Activated CD8-positive, alpha-beta memory T cell treated with anti-CD3 and anti-CD28 coated beads, Interleukin-2, amount 10 ng/mL, durations not matched to agents 7 days and 5 days (primary cell): Measurements from ENCODE around the gene FMNL1. TPM values are rescaled to one million over a fixed set of nuclear protein-coding genes. Genes with fewer than 3 reads are reported as not detected.

Experiments used
- ATAC-seq: fragments of 150-1000 bp; cut with Tn5 transposase; one replicate; pipeline ENCODE4 v1.10.0; 2021; ENCODE audit warnings: moderate library complexity
- CTCF ChIA-PET: fragments of 350-600 bp; sonication (Branson Sonifier 250); formaldehyde crosslinking; loops from one replicate; lab custom pipeline; 2021; ENCODE audit warnings: antibody characterized with exemption; lab: Charles Lee
- DNase-seq: peaks from one replicate; pipeline ENCODE4 v3.0.0-alpha.2; 2020
- H3K27ac Mint-ChIP-seq: one replicate; pipeline ENCODE4 v1.8.0; 2021; ENCODE audit warnings: mild to moderate bottlenecking, mixed read lengths
- H3K27me3 Mint-ChIP-seq: one replicate; pipeline ENCODE4 v1.8.0; 2021; ENCODE audit warnings: mixed read lengths
- H3K36me3 Mint-ChIP-seq: one replicate; pipeline ENCODE4 v1.8.0; 2021; ENCODE audit warnings: mild to moderate bottlenecking, mixed read lengths
- H3K4me1 Mint-ChIP-seq: one replicate; pipeline ENCODE4 v1.8.0; 2021; ENCODE audit warnings: mixed read lengths
- H3K4me3 Mint-ChIP-seq: one replicate; pipeline ENCODE4 v1.8.0; 2021; ENCODE audit warnings: mild to moderate bottlenecking, moderate library complexity, mixed read lengths
- H3K9me3 Mint-ChIP-seq: one replicate; pipeline ENCODE4 v1.8.0; 2022; ENCODE audit warnings: low read depth, mixed read lengths
- total RNA-seq, 2 experiments: library from RNA; stranded (reverse); gene quantifications; one replicate each; pipeline ENCODE4 v1.2.3, GENCODE V29; 2021

Gene FMNL1
- total RNA-seq, 2 experiments from 2014 or later: 482 to 504 TPM

- Mint-ChIP-seq H3K4me1 (peaks cover 3% of the 10 kb centered on the region), H3K27me3 (no peaks in the 10 kb centered on the region), H3K4me3 (no peak overlapping the region), H3K36me3 (peaks cover 49% of the 10 kb centered on the region), H3K27ac (peak overlapping the region; percentile 24), H3K9me3 (no peaks in the 10 kb centered on the region)
- CTCF ChIA-PET: interaction anchor here (1.1 to 10.7 kb wide), 9 partner anchors 12 to 134 kb away, joined by 3 to 154 read pairs (median 4); partner anchors contain the start of genes ACBD4 and FMNL1
- DNase-seq (no peak), ATAC-seq (no peak)
These were observed 48.2 kb downstream of the FMNL1 start for GRCh38 chr17:45269912-45270311.

- peak; percentile 69 for ATAC-seq
- peak; percentile 57 for DNase-seq
- Mint-ChIP-seq H3K4me1 (peaks cover 3% of the 10 kb centered on the region), H3K27me3 (no peaks in the 10 kb centered on the region), H3K9me3 (no peaks in the 10 kb centered on the region), H3K27ac (no peak overlapping the region), H3K36me3 (peaks cover 48% of the 10 kb centered on the region), H3K4me3 (no peak overlapping the region)
- CTCF ChIA-PET: interaction anchor here (0.6 to 11.0 kb wide), 17 partner anchors 13 to 315 kb away, joined by 3 to 222 read pairs (median 4); partner anchors contain the start of genes ACBD4 and FMNL1
These were observed 49.2 kb downstream of the FMNL1 start for GRCh38 chr17:45270828-45271418.

- Mint-ChIP-seq H3K9me3 (no peaks in the 10 kb centered on the region), H3K4me1 (peaks cover 3% of the 10 kb centered on the region), H3K27ac (no peak overlapping the region), H3K4me3 (no peak overlapping the region), H3K36me3 (peaks cover 45% of the 10 kb centered on the region), H3K27me3 (no peaks in the 10 kb centered on the region)
- no peak for ATAC-seq
- CTCF ChIA-PET: interaction anchor here (0.6 to 11.0 kb wide), 12 partner anchors 9 to 136 kb away, joined by 3 to 222 read pairs (median 4); partner anchors contain the start of genes ACBD4 and FMNL1
- no peak for DNase-seq
These were observed 49.9 kb downstream of the FMNL1 start for GRCh38 chr17:45271603-45272002.

GRCh38 chr17:45273551-45273957 is 51.9 kb downstream of the FMNL1 start:
- peaks cover 11% of the 10 kb centered on the region for H3K4me1 Mint-ChIP-seq
- H3K9me3 Mint-ChIP-seq: no peaks in the 10 kb centered on the region
- no peak overlapping the region for H3K4me3 Mint-ChIP-seq
- no peak for DNase-seq
- peaks cover 32% of the 10 kb centered on the region for H3K36me3 Mint-ChIP-seq
- H3K27me3 Mint-ChIP-seq: no peaks in the 10 kb centered on the region
- no peak overlapping the region for H3K27ac Mint-ChIP-seq
- no peak for ATAC-seq
- CTCF ChIA-PET: interaction anchor here (0.9 to 11.0 kb wide), 5 partner anchors 39 to 122 kb away, joined by 3 to 222 read pairs (median 4); partner anchors contain the start of gene FMNL1

- DNase-seq: no peak
- peaks cover 32% of the 10 kb centered on the region for H3K36me3 Mint-ChIP-seq
These were observed 52.3 kb downstream of the FMNL1 start for GRCh38 chr17:45274033-45274432.

GRCh38 chr17:45276031-45276430 is 54.3 kb downstream of the FMNL1 start:
- DNase-seq (no peak), ATAC-seq (no peak)
- Mint-ChIP-seq H3K27ac (no peak overlapping the region), H3K9me3 (no peaks in the 10 kb centered on the region), H3K4me1 (peaks cover 15% of the 10 kb centered on the region), H3K4me3 (no peak overlapping the region), H3K27me3 (no peaks in the 10 kb centered on the region), H3K36me3 (peaks cover 26% of the 10 kb centered on the region)
- CTCF ChIA-PET: interaction anchor here (1.1 to 11.0 kb wide), 13 partner anchors 10 to 144 kb away, joined by 3 to 222 read pairs (median 10); partner anchors contain the start of genes ACBD4, FMNL1, MAP3K14 and PLCD3

More at GRCh38 chr17:45274033-45274432, 52.3 kb downstream of the FMNL1 start:
- H3K27me3 Mint-ChIP-seq: no peaks in the 10 kb centered on the region
- H3K4me1 Mint-ChIP-seq: peaks cover 15% of the 10 kb centered on the region
- no peaks in the 10 kb centered on the region for H3K9me3 Mint-ChIP-seq
- no peak overlapping the region for H3K4me3 Mint-ChIP-seq
- CTCF ChIA-PET: interaction anchor here (1.0 to 11.0 kb wide), 3 partner anchors 38 to 113 kb away, joined by 4 to 222 read pairs (median 154); partner anchors contain the start of gene FMNL1
- H3K27ac Mint-ChIP-seq: no peak overlapping the region
- ATAC-seq: no peak

GRCh38 chr17:45277216-45277849 is 55.6 kb downstream of the FMNL1 start:
- Mint-ChIP-seq H3K4me1 (peaks cover 15% of the 10 kb centered on the region), H3K36me3 (peaks cover 23% of the 10 kb centered on the region), H3K27ac (peak overlapping the region; percentile 54), H3K9me3 (no peaks in the 10 kb centered on the region), H3K27me3 (no peaks in the 10 kb centered on the region), H3K4me3 (no peak overlapping the region)
- DNase-seq (peak; percentile 94), ATAC-seq (peak; percentile 98)
- CTCF ChIA-PET: interaction anchor here (0.6 to 11.0 kb wide), 37 partner anchors 11 to 154 kb away, joined by 3 to 222 read pairs (median 5); partner anchors contain the start of genes ACBD4, FMNL1, HEXIM1 and HEXIM2

- Mint-ChIP-seq H3K4me3 (no peak overlapping the region), H3K27me3 (no peaks in the 10 kb centered on the region), H3K27ac (no peak overlapping the region), H3K4me1 (peaks cover 20% of the 10 kb centered on the region), H3K36me3 (peaks cover 26% of the 10 kb centered on the region), H3K9me3 (no peaks in the 10 kb centered on the region)
- DNase-seq: no peak
- CTCF ChIA-PET: interaction anchor here (0.8 to 11.0 kb wide), 30 partner anchors 10 to 153 kb away, joined by 3 to 222 read pairs (median 7); partner anchors contain the start of genes ACBD4, FMNL1, HEXIM1 and HEXIM2
- ATAC-seq: no peak
These were observed 56.3 kb downstream of the FMNL1 start for GRCh38 chr17:45277992-45278391.

GRCh38 chr17:45279898-45280297 is 58.2 kb downstream of the FMNL1 start:
- DNase-seq: no peak
- Mint-ChIP-seq H3K4me3 (no peak overlapping the region), H3K27ac (peak overlapping the region; percentile 53)

GRCh38 chr17:45282683-45283644 is 61.3 kb downstream of the FMNL1 start:
- H3K27me3 Mint-ChIP-seq: no peaks in the 10 kb centered on the region
- peak overlapping the region; percentile 79 for H3K27ac Mint-ChIP-seq
- no peak overlapping the region for H3K4me3 Mint-ChIP-seq
- CTCF ChIA-PET: interaction anchor here (0.7 to 4.7 kb wide), 7 partner anchors 12 to 106 kb away, joined by 3 to 30 read pairs (median 4); no protein-coding TSS in a partner anchor
- peaks cover 31% of the 10 kb centered on the region for H3K4me1 Mint-ChIP-seq
- ATAC-seq (peak; percentile 37), DNase-seq (no peak)
- H3K36me3 Mint-ChIP-seq: peaks cover 41% of the 10 kb centered on the region
- H3K9me3 Mint-ChIP-seq: no peaks in the 10 kb centered on the region

More at GRCh38 chr17:45279898-45280297, 58.2 kb downstream of the FMNL1 start:
- no peaks in the 10 kb centered on the region for H3K27me3 Mint-ChIP-seq
- peaks cover 33% of the 10 kb centered on the region for H3K36me3 Mint-ChIP-seq
- no peaks in the 10 kb centered on the region for H3K9me3 Mint-ChIP-seq
- no peak for ATAC-seq
- CTCF ChIA-PET: interaction anchor here (11.0 kb wide), 1 partner anchor 107 kb away, joined by 222 read pairs; no protein-coding TSS in a partner anchor
- peaks cover 37% of the 10 kb centered on the region for H3K4me1 Mint-ChIP-seq

- CTCF ChIA-PET: interaction anchor here (0.6 to 4.7 kb wide), 7 partner anchors 11 to 105 kb away, joined by 3 to 30 read pairs (median 4); no protein-coding TSS in a partner anchor
- ATAC-seq: no peak
- H3K4me3 Mint-ChIP-seq: no peak overlapping the region
These were observed 62.0 kb downstream of the FMNL1 start for GRCh38 chr17:45283711-45284110.

More at GRCh38 chr17:45283711-45284110, 62.0 kb downstream of the FMNL1 start:
- Mint-ChIP-seq H3K4me1 (peaks cover 31% of the 10 kb centered on the region), H3K9me3 (no peaks in the 10 kb centered on the region), H3K27me3 (no peaks in the 10 kb centered on the region), H3K27ac (peak overlapping the region; percentile 79), H3K36me3 (peaks cover 41% of the 10 kb centered on the region)
- no peak for DNase-seq
